GM20000 (cell line): Measurements from ENCODE around the gene ZNF780A.

ENCODE experiments used
- DNase-seq: peaks from one replicate; pipeline ENCODE4 v3.0.0; 2012; ENCODE audit warnings: low spot score
- TF ChIP-seq, protein P1 (sequence below): IDR thresholded peaks from 2 replicates; pipeline ENCODE4 v1.5.1; 2012; ENCODE audit warnings: mild to moderate bottlenecking, control low read depth; ENCODE audit errors: extremely low read depth, missing control alignments

ZNF780A gene

DNA sequence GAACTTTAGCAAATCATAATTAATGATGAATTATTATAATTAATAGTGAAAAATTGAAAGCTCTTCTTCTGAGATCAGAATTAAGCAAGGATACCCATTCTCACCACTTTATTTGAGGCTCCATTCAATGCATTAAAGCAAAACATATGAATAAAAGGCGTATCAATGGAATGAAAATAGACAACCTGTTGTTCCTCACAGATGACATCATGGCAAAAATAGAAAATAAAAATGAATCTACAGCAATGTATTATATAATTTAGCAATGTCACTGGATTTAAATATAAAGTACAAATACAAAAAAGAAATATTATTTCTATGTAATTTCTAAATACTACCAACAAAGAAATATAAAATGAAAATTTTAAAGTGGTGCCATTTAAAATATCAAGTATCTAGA lies 11.1 kb upstream of the ZNF780A start:
- TF ChIP-seq, protein P1, sequence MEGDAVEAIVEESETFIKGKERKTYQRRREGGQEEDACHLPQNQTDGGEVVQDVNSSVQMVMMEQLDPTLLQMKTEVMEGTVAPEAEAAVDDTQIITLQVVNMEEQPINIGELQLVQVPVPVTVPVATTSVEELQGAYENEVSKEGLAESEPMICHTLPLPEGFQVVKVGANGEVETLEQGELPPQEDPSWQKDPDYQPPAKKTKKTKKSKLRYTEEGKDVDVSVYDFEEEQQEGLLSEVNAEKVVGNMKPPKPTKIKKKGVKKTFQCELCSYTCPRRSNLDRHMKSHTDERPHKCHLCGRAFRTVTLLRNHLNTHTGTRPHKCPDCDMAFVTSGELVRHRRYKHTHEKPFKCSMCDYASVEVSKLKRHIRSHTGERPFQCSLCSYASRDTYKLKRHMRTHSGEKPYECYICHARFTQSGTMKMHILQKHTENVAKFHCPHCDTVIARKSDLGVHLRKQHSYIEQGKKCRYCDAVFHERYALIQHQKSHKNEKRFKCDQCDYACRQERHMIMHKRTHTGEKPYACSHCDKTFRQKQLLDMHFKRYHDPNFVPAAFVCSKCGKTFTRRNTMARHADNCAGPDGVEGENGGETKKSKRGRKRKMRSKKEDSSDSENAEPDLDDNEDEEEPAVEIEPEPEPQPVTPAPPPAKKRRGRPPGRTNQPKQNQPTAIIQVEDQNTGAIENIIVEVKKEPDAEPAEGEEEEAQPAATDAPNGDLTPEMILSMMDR = no peak
- DNase-seq = no peak

GRCh38 chr19:40093416-40093815 lies 2.7 kb upstream of the ZNF780A start:
- no peak for DNase-seq
- TF ChIP-seq, protein P1 = no peak

- DNase-seq = no peak
- TF ChIP-seq, protein P1 = no peak
Measured at GRCh38 chr19:40091205-40092129, 724 bp upstream of the ZNF780A start.

DNA sequence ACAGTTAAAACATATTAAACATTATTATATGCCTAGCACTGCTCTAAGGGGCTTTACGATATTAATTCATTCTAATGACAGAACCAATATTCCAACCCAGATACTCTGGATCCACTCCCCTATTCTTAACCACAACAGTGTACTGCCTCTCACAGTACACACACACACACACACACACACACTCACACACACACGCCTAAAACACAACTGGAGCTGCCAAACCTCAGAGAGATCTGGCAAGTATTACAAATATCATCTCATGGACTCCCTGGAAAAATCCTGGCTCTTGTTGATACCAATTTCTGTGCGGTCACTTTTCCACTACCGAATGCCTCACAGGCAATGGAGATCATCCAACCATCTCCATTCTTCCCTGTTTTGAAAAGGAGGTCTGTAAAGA lies 1.3 kb downstream of the ZNF780A start:
- TF ChIP-seq, protein P1 = no peak
- DNase-seq = no peak

GRCh38 chr19:40088299-40089047 lies 2.3 kb downstream of the ZNF780A start:
- TF ChIP-seq, protein P1 = no peak

DNA sequence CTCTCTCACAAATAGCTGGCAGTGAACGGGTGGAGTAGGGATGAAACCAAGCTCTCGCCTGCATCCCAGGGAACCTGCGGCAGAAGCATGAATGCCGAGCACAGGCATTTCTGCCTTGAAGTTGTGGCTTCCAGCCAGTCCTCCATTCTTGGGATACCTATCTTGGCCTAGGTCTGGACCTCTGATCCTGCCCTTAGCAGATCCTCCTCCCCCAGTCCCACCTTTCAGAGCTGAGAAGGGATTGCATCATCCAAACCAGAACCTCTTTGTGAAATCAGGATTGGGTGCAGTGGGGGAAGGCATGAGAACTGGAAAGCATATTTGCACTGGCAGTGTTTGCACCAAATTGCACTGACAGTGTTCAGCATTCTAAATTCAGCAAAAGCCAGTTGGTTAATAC lies 5.8 kb downstream of the ZNF780A start:
- no peak for DNase-seq
- TF ChIP-seq, protein P1 = no peak

More at GRCh38 chr19:40088299-40089047, 2.3 kb downstream of the ZNF780A start:
- DNase-seq = no peak

DNA sequence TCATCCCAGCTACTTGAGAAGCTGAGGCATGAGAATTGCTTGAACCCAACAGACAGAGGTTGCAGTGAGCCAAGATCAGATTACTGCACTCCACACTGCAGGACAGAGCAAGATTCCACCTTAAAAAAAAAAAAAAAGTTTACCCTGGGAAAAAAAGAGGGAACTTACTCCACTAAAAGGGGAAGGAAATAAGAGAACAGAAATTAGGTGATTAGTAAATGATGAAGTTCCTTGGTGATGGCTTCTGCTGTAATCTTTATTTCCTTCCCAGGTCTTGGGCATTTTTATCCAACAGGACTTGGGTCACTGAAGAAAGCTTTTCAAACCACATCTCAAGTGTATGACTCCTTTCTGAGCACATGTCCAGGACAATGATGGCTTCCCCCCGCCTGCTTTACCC lies 9.3 kb downstream of the ZNF780A start:
- TF ChIP-seq, protein P1 = no peak
- no peak for DNase-seq
